Hematopoietic multipotent progenitor cell treated with erythropoietin and hydrocortisone succinate and interleukin-3 and kit ligand, for 17 days (in vitro differentiated cells): ENCODE data around the gene FAM171A2.
A peak's percentile ranks its signal among the peaks of the same experiment; 100 is the strongest.

Experiments used
- DNase-seq: peaks from one replicate; pipeline ENCODE4 v3.0.0-alpha.2; 2015; ENCODE audit warnings: low spot score

FAM171A2 gene

GRCh38 chr17:44321246-44322120, 42.2 kb downstream of the FAM171A2 start:
- no peak for DNase-seq

GRCh38 chr17:44320066-44320465, 43.6 kb downstream of the FAM171A2 start:
- no peak for DNase-seq

GRCh38 chr17:44318077-44318892, 45.4 kb downstream of the FAM171A2 start:
- peak; percentile 25 for DNase-seq

GRCh38 chr17:44317545-44317944, 46.1 kb downstream of the FAM171A2 start:
- peak; percentile 44 for DNase-seq

- peak; percentile 74 for DNase-seq
These were observed 47.6 kb downstream of the FAM171A2 start for GRCh38 chr17:44315760-44316731.

GRCh38 chr17:44314869-44315661, 48.6 kb downstream of the FAM171A2 start:
- peak; percentile 48 for DNase-seq

GRCh38 chr17:44314524-44314868, 49.2 kb downstream of the FAM171A2 start:
- DNase-seq, result no peak

GRCh38 chr17:44314031-44314430, 49.6 kb downstream of the FAM171A2 start:
- DNase-seq, result no peak

- DNase-seq, result no peak
These were observed 51.1 kb downstream of the FAM171A2 start for GRCh38 chr17:44312396-44313104.

- DNase-seq, result no peak
These were observed 52.0 kb downstream of the FAM171A2 start for GRCh38 chr17:44311562-44312181.

GRCh38 chr17:44310609-44311376, 52.9 kb downstream of the FAM171A2 start:
- DNase-seq, result no peak

- no peak for DNase-seq
These were observed 53.5 kb downstream of the FAM171A2 start for GRCh38 chr17:44310188-44310587.

- DNase-seq, result peak; percentile 74
These were observed 54.2 kb downstream of the FAM171A2 start for GRCh38 chr17:44309472-44309871.

GRCh38 chr17:44308865-44309264, 54.8 kb downstream of the FAM171A2 start:
- DNase-seq, result peak; percentile 38

- peak; percentile 85 for DNase-seq
These were observed 55.3 kb downstream of the FAM171A2 start, which contains the start of gene RUNDC3A for GRCh38 chr17:44308320-44308818. Gene RUNDC3A (plus strand): TSS chr17:44308601. CDS start chr17:44308833, 232 bp downstream.

GRCh38 chr17:44307387-44308186, 56.1 kb downstream of the FAM171A2 start:
- peak; percentile 54 for DNase-seq

GRCh38 chr17:44304651-44305050, 59.0 kb downstream of the FAM171A2 start:
- no peak for DNase-seq
